GM15510 (cell line): ENCODE results near the gene UBA7.

Experiments
- POLR2A ChIP-seq: IDR thresholded peaks from 3 replicates; pipeline ENCODE4 v1.6.1; 2011; ENCODE audit warnings: borderline replicate concordance; ENCODE audit not compliant: insufficient read length; ENCODE audit errors: extremely low read depth

The UBA7 gene

GRCh38 chr3:49831341-49831740 is 17.6 kb upstream of the UBA7 start:
- TF ChIP-seq POLR2A, result no peak

- no peak for TF ChIP-seq POLR2A
These were observed 12.3 kb upstream of the UBA7 start for GRCh38 chr3:49826016-49826415.

GRCh38 chr3:49812916-49813496 is 747 bp downstream of the UBA7 start:
- TF ChIP-seq POLR2A, result no peak

GRCh38 chr3:49807431-49808114 is 6.2 kb downstream of the UBA7 start:
- TF ChIP-seq POLR2A, result no peak

GRCh38 chr3:49806850-49807249 is 6.9 kb downstream of the UBA7 start:
- no peak for TF ChIP-seq POLR2A

GRCh38 chr3:49805897-49806701 is 7.7 kb downstream of the UBA7 start:
- TF ChIP-seq POLR2A, result no peak

GRCh38 chr3:49805367-49805782 is 8.4 kb downstream of the UBA7 start:
- TF ChIP-seq POLR2A, result no peak

- no peak for TF ChIP-seq POLR2A
These were observed 9.4 kb downstream of the UBA7 start for GRCh38 chr3:49804141-49805041.

GRCh38 chr3:49803465-49804140 is 10.2 kb downstream of the UBA7 start:
- TF ChIP-seq POLR2A, result no peak

GRCh38 chr3:49802719-49803464 is 10.9 kb downstream of the UBA7 start, which contains the start of gene INKA1:
TSS of gene INKA1 (plus strand) at chr3:49803261. CDS start at chr3:49803393, 132 bp downstream.
- peak; percentile 57 for TF ChIP-seq POLR2A

GRCh38 chr3:49801160-49801559 is 12.6 kb downstream of the UBA7 start:
- TF ChIP-seq POLR2A, result no peak

GRCh38 chr3:49799761-49800160 is 14.0 kb downstream of the UBA7 start, which contains the start of gene CDHR4:
TSS of gene CDHR4 (minus strand) at chr3:49799873. CDS start at chr3:49799812, 61 bp downstream.
- no peak for TF ChIP-seq POLR2A

- TF ChIP-seq POLR2A, result no peak
These were observed 14.6 kb downstream of the UBA7 start for GRCh38 chr3:49799105-49799504.
